C4-2B (cell line): ENCODE results near the gene TMEM121.

Source experiments
- ZFX ChIP-seq: fragments of 450-650 bp; IDR thresholded peaks from 2 replicates; pipeline ENCODE4 v1.6.1; 2017
- TF ChIP-seq, protein P1 (sequence below): fragments of 450-650 bp; conservative IDR thresholded peaks from 2 replicates; pipeline ENCODE4 v1.5.1; 2017; ENCODE audit warnings: mild to moderate bottlenecking

DNA sequence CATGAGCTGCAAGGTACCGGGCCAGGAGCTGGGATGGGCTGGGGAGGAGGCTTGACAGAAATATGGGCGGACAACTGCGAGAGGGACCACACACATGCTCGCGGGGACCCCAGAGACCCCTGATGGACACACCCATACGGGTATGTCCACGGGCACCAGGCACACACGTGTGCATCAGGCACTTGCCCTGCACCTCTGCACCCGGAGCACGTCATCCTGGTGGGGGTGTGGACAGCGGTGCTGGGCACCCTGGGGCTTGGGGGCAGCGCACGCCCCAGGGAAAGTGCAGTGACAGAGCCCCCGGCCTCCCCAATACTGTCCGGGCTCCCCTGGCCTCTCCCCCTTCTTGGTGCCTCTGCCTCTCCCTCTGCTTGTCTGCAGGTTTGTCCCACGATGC, 41.4 kb upstream of the TMEM121 start:
- TF ChIP-seq, protein P1, sequence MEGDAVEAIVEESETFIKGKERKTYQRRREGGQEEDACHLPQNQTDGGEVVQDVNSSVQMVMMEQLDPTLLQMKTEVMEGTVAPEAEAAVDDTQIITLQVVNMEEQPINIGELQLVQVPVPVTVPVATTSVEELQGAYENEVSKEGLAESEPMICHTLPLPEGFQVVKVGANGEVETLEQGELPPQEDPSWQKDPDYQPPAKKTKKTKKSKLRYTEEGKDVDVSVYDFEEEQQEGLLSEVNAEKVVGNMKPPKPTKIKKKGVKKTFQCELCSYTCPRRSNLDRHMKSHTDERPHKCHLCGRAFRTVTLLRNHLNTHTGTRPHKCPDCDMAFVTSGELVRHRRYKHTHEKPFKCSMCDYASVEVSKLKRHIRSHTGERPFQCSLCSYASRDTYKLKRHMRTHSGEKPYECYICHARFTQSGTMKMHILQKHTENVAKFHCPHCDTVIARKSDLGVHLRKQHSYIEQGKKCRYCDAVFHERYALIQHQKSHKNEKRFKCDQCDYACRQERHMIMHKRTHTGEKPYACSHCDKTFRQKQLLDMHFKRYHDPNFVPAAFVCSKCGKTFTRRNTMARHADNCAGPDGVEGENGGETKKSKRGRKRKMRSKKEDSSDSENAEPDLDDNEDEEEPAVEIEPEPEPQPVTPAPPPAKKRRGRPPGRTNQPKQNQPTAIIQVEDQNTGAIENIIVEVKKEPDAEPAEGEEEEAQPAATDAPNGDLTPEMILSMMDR, result no peak
- TF ChIP-seq ZFX, result no peak
